ENCODE measurements around the gene SMIM41.

GRCh38 chr12:52063981-52064649 lies 15.4 kb upstream of the SMIM41 start:
- TF ChIP-seq, protein P1, sequence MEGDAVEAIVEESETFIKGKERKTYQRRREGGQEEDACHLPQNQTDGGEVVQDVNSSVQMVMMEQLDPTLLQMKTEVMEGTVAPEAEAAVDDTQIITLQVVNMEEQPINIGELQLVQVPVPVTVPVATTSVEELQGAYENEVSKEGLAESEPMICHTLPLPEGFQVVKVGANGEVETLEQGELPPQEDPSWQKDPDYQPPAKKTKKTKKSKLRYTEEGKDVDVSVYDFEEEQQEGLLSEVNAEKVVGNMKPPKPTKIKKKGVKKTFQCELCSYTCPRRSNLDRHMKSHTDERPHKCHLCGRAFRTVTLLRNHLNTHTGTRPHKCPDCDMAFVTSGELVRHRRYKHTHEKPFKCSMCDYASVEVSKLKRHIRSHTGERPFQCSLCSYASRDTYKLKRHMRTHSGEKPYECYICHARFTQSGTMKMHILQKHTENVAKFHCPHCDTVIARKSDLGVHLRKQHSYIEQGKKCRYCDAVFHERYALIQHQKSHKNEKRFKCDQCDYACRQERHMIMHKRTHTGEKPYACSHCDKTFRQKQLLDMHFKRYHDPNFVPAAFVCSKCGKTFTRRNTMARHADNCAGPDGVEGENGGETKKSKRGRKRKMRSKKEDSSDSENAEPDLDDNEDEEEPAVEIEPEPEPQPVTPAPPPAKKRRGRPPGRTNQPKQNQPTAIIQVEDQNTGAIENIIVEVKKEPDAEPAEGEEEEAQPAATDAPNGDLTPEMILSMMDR (IDR thresholded peaks at IDR 0.05): no peak
- TF ChIP-seq POLR2A (IDR thresholded peaks at IDR 0.05): no peak
